Fibroblast of mammary gland (primary cell): Measurements from ENCODE around the gene GRIK2.
A peak's percentile ranks its signal among the peaks of the same experiment; 100 is the strongest.

Experiments used
- DNase-seq: peaks from one replicate; pipeline ENCODE4 v3.0.0-alpha.2; 2010; ENCODE audit warnings: low read depth
- H3K4me3 ChIP-seq: 2 replicates; pipeline ENCODE4 v1.5.1; 2011; ENCODE audit warnings: low read depth, mild to moderate bottlenecking, low read length, moderate library complexity; ENCODE audit not compliant: control insufficient read depth
- CTCF ChIP-seq: conservative IDR thresholded peaks from 2 replicates; pipeline ENCODE4 v1.5.1; 2011; ENCODE audit warnings: low read depth, low read length, inconsistent platforms; ENCODE audit not compliant: control insufficient read depth, insufficient read depth

Gene GRIK2

GRCh38 chr6:101847690-101848089 is 454.2 kb downstream of the GRIK2 start:
- TF ChIP-seq CTCF: no peak
- no peak overlapping the region for H3K4me3 ChIP-seq
- DNase-seq: no peak

- no peak overlapping the region for H3K4me3 ChIP-seq
- peak; percentile 69 for DNase-seq
These were observed 458.4 kb downstream of the GRIK2 start for GRCh38 chr6:101851911-101852310.

GRCh38 chr6:101853231-101854085 is 459.9 kb downstream of the GRIK2 start:
- TF ChIP-seq CTCF: no peak
- no peak overlapping the region for H3K4me3 ChIP-seq
- DNase-seq: peak; percentile 59

More at GRCh38 chr6:101851911-101852310, 458.4 kb downstream of the GRIK2 start:
- TF ChIP-seq CTCF: no peak

- no peak overlapping the region for H3K4me3 ChIP-seq
- TF ChIP-seq CTCF: no peak
- DNase-seq: no peak
These were observed 482.9 kb downstream of the GRIK2 start for GRCh38 chr6:101876431-101876830.

GRCh38 chr6:101878554-101879276 is 485.2 kb downstream of the GRIK2 start:
- TF ChIP-seq CTCF: no peak

GRCh38 chr6:101879782-101880181 is 486.3 kb downstream of the GRIK2 start:
- TF ChIP-seq CTCF: no peak
- no peak overlapping the region for H3K4me3 ChIP-seq
- no peak for DNase-seq

More at GRCh38 chr6:101878554-101879276, 485.2 kb downstream of the GRIK2 start:
- no peak for DNase-seq
- H3K4me3 ChIP-seq: no peak overlapping the region
